A673 (cell line): Measurements from ENCODE around the gene JARID2. TPM values are rescaled to one million over a fixed set of nuclear protein-coding genes. Genes with fewer than 3 reads are reported as not detected.

Source experiments
- BruUV-seq: library from RNA; stranded (reverse); fragments of 400-500 nt; replicated peaks from 2 replicates; lab custom pipeline; 2021; lab: Mats Ljungman, UMichigan
- CTCF ChIA-PET: fragments of 300-600 bp; sonication (Branson Sonifier 250); formaldehyde crosslinking; loops from one replicate; lab custom pipeline; 2022; ENCODE audit warnings: antibody characterized with exemption; lab: Charles Lee
- POLR2A ChIA-PET: fragments of 300-600 bp; sonication (Branson Sonifier 250); formaldehyde crosslinking; loops from one replicate; lab custom pipeline; 2022; ENCODE audit warnings: antibody characterized with exemption; ENCODE audit not compliant: low non-redundant PET; lab: Charles Lee
- DNase-seq: peaks from one replicate; pipeline ENCODE4 v3.0.0-alpha.2; 2015; ENCODE audit warnings: low spot score
- H3K27ac ChIP-seq: fragments of 200-600 bp; sonication (generic); 2 replicates; pipeline ENCODE4 v1.5.1; 2016; ENCODE audit warnings: mixed run types, low read depth, mild to moderate bottlenecking, mixed read lengths, antibody characterized with exemption, low read length; ENCODE audit not compliant: poor library complexity, severe bottlenecking
- H3K27me3 ChIP-seq: fragments of 200-600 bp; sonication (generic); replicated peaks from 2 replicates; pipeline ENCODE4 v1.6.1; 2017; ENCODE audit warnings: mixed run types, low read depth, mild to moderate bottlenecking, mixed read lengths, antibody characterized with exemption, low read length; ENCODE audit not compliant: insufficient read depth, poor library complexity
- H3K36me3 ChIP-seq: fragments of 200-600 bp; sonication (generic); 2 replicates; pipeline ENCODE4 v1.6.1; 2016; ENCODE audit warnings: mixed run types, mild to moderate bottlenecking, mixed read lengths, antibody characterized with exemption, low read length; ENCODE audit not compliant: insufficient read depth, poor library complexity, severe bottlenecking
- H3K4me1 ChIP-seq: fragments of 200-600 bp; sonication (generic); 2 replicates; pipeline ENCODE4 v1.6.1; 2017; ENCODE audit warnings: mixed run types, mild to moderate bottlenecking, mixed read lengths, antibody characterized with exemption, low read length; ENCODE audit not compliant: insufficient read depth, poor library complexity, severe bottlenecking
- H3K4me3 ChIP-seq: fragments of 200-600 bp; sonication (generic); 2 replicates; pipeline ENCODE4 v1.5.1; 2016; ENCODE audit warnings: low read depth, mixed run types, mild to moderate bottlenecking, mixed read lengths, low read length; ENCODE audit not compliant: poor library complexity, severe bottlenecking
- H3K9me3 ChIP-seq: fragments of 200-600 bp; sonication (generic); 2 replicates; pipeline ENCODE4 v1.6.1; 2016; ENCODE audit warnings: mixed run types, low read depth, mild to moderate bottlenecking, mixed read lengths, antibody characterized with exemption, low read length; ENCODE audit not compliant: poor library complexity, severe bottlenecking
- EZH2 ChIP-seq: fragments of 200-600 bp; sonication (generic); IDR thresholded peaks from 2 replicates; pipeline ENCODE4 v1.6.1; 2017; ENCODE audit warnings: borderline replicate concordance, low read depth, mild to moderate bottlenecking, mixed read lengths, antibody characterized with exemption, low read length; ENCODE audit not compliant: poor library complexity, severe bottlenecking
- intact Hi-C: fragments of 100-400 bp; cut with micrococcal nuclease; formaldehyde crosslinking; loops from one replicate; pipeline ENCODE4 v1.10.0; 2022; ENCODE audit not compliant: unreplicated experiment
- total RNA-seq: library from RNA; stranded (reverse); gene quantifications from 2 replicates; pipeline ENCODE4 v1.2.3, GENCODE V29; 2021
- TF ChIP-seq, protein P1 (sequence below): fragments of 300-800, 200-600 bp; sonication (generic); conservative IDR thresholded peaks from 2 replicates; pipeline ENCODE4 v1.5.1; 2017; ENCODE audit warnings: low read depth, mild to moderate bottlenecking, antibody characterized with exemption, low read length, moderate library complexity, mixed read lengths

Gene JARID2
- total RNA-seq, 1 experiment from 2014 or later, result 29.4 TPM

DNA sequence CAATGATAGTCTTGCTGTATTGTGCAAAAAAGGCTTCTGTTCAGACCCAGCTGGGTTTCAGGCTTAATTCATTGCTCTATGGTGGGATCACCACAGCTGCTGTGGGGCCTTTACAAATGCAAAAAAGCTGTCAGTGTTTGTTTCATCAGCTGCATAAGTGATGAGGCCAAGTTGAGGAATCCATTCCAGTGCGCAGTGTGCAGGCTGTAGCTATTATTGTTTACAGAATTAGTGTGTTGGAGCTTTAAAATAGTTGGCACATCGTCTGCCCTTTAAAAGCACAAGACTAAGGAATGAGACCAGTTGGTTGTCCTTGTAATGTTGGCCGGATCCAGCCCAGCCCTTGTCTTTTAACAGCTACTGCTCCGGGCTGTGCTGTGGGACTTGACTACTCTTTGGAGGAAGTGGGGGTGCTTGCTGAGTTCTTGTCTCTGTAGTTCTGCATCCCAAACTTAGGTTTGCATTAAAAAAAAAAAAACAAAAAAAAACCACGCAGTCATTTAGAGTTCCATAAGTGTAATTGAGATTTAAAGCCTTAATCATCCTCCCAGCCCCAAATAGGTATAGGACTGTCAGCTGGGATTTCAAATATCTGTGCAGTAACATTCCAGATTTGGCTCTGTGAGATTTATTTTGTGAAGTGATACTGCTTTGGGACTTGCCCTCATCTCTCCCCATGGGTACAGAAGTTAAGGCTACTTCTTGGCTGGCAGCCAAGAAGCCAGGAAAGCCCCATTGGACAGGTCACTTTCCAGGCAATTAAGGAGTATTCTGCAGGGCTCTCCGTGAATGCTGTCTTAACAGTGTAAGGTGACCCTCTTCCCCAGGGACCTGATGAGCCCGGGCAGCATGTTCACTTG, 19.3 kb downstream of the JARID2 start:
- peak; percentile 91 for DNase-seq
- ChIA-PET CTCF (interaction anchor here (0.6 to 0.9 kb wide), 4 partner anchors 10 to 180 kb away, joined by 3 to 18 read pairs (median 5); no protein-coding TSS in a partner anchor), POLR2A (interaction anchor here (0.7 kb wide), 3 partner anchors 100 to 1101 kb away, joined by 3 to 12 read pairs (median 6); no protein-coding TSS in a partner anchor)

DNA sequence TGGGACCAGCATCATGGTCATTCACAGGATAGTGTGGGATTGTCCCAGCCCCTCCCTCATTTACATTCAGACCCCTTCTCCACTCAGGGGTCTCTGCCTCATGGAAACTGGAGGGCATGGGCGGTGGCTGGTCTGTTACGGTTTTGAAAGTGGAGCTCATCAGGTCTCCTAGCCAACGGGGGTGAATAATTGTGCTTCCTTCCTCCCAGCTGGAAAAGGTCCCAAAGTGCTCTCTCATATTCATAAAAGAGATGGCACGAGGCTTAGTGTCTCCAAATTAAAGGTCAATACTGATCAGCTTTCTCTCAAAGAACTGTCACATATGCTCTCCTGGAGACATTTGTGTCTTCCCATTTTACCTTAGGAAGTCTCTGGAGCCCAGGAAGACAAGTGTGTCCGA, 19.9 kb downstream of the JARID2 start:
- Histone ChIP-seq H3K4me1 (peaks cover 75% of the 10 kb centered on the region), H3K9me3 (no peaks in the 10 kb centered on the region), H3K36me3 (no peaks in the 10 kb centered on the region), H3K27me3 (no peaks in the 10 kb centered on the region), H3K27ac (peak overlapping the region; percentile 28), H3K4me3 (peak overlapping the region; percentile 22)
- POLR2A ChIA-PET, result no interaction called here
- TF ChIP-seq, protein P1, sequence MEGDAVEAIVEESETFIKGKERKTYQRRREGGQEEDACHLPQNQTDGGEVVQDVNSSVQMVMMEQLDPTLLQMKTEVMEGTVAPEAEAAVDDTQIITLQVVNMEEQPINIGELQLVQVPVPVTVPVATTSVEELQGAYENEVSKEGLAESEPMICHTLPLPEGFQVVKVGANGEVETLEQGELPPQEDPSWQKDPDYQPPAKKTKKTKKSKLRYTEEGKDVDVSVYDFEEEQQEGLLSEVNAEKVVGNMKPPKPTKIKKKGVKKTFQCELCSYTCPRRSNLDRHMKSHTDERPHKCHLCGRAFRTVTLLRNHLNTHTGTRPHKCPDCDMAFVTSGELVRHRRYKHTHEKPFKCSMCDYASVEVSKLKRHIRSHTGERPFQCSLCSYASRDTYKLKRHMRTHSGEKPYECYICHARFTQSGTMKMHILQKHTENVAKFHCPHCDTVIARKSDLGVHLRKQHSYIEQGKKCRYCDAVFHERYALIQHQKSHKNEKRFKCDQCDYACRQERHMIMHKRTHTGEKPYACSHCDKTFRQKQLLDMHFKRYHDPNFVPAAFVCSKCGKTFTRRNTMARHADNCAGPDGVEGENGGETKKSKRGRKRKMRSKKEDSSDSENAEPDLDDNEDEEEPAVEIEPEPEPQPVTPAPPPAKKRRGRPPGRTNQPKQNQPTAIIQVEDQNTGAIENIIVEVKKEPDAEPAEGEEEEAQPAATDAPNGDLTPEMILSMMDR, result no peak
- no peak for TF ChIP-seq EZH2
- intact Hi-C loops, result loop anchor here (5.0 kb wide), 2 partner anchors 42 to 172 kb away; no protein-coding TSS in a partner anchor
- peak; percentile 80 for DNase-seq
- BruUV-seq, result no TSS peak
- CTCF ChIA-PET, result interaction anchor here (1.3 kb wide), 1 partner anchor 12 kb away, joined by 3 read pairs; no protein-coding TSS in a partner anchor

More for the DNA sequence above, 19.3 kb downstream of the JARID2 start:
- Histone ChIP-seq H3K36me3 (no peaks in the 10 kb centered on the region), H3K9me3 (no peaks in the 10 kb centered on the region), H3K27ac (peak overlapping the region; percentile 28), H3K4me3 (peak overlapping the region; percentile 22), H3K27me3 (no peaks in the 10 kb centered on the region), H3K4me1 (peaks cover 82% of the 10 kb centered on the region)
- no peak for TF ChIP-seq EZH2
- TF ChIP-seq, protein P1, result no peak
- no TSS peak for BruUV-seq
- intact Hi-C loops, result loop anchor here (5.0 kb wide), 2 partner anchors 42 to 172 kb away; no protein-coding TSS in a partner anchor

DNA sequence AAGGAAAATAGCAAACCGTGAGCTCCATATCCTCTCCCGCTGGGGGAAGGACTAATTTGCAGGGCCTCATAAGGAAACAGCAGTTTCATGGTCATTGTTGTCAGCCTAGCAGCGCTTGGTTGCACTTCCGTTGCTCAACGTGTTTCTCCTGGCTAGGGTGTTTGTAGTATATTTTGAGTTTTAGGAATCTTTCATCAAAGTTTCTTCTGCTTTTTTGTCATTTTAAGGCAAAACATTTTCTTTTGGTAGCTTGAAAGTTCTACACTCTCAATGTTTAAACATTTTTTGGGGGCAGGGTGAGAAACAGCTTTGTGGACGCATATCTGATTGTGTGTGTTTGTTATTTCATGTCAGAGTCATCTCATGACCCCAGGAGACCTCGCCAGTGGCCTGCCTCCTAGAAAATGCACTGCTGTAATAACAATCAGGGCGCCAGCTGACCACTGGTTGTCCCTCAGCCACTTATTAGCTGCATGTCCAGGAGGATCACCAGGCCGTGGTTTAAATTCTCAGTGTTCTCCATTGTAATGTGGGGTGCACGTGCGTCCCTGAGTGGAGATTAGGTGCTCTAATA, 20.6 kb downstream of the JARID2 start:
- no peaks in the 10 kb centered on the region for H3K27me3 ChIP-seq
- H3K9me3 ChIP-seq, result no peaks in the 10 kb centered on the region
- DNase-seq, result peak; percentile 89
- peaks cover 69% of the 10 kb centered on the region for H3K4me1 ChIP-seq
- peak overlapping the region; percentile 22 for H3K4me3 ChIP-seq
- intact Hi-C loops, result loop anchor here (5.0 kb wide), 2 partner anchors 41 to 171 kb away; no protein-coding TSS in a partner anchor
- no TSS peak for BruUV-seq
- peak overlapping the region; percentile 28 for H3K27ac ChIP-seq
- H3K36me3 ChIP-seq, result no peaks in the 10 kb centered on the region
- POLR2A ChIA-PET, result interaction anchor here (0.7 kb wide), 1 partner anchor 29 kb away, joined by 3 read pairs; no protein-coding TSS in a partner anchor
- TF ChIP-seq, protein P1, result no peak
- no peak for TF ChIP-seq EZH2
- CTCF ChIA-PET, result interaction anchor here (1.3 kb wide), 1 partner anchor 13 kb away, joined by 3 read pairs; no protein-coding TSS in a partner anchor
